ENCODE results near the gene KMT5B. TPM values are rescaled to one million over a fixed set of nuclear protein-coding genes. Genes with fewer than 3 reads are reported as not detected.
"Not testable (repeated sequence)": the region's sequence is repeated elsewhere in the genome, so short reads cannot be mapped to it uniquely, and the experiment has no call there.

KMT5B gene
- 29.1 TPM for total RNA-seq
- long read RNA-seq, partial matches to known transcripts, result 9 of 22 reads
- long read RNA-seq, other reads (novel, unspliced or antisense), result 13 of 22 reads

- intact Hi-C loops (cut with DNase I), result loop anchor here (5.0 kb wide), 2 partner anchors 91 to 169 kb away; partner anchors contain the start of gene CHKA
Observed at GRCh38 chr11:68213135-68213515, at the start of gene KMT5B. Gene KMT5B (minus strand): TSS chr11:68213296. CDS start chr11:68190076, 23,220 bp downstream.

GRCh38 chr11:68262544-68262827, 49.4 kb upstream of the KMT5B start:
- ATAC-seq, result no peak
- intact Hi-C loops (cut with DNase I), result no loop called here

More at GRCh38 chr11:68213135-68213515, at the start of gene KMT5B:
- DNase-seq (ENCODE audit: missing footprints) (peak; percentile 74), ATAC-seq (no peak)

GRCh38 chr11:68261749-68262543, 48.9 kb upstream of the KMT5B start:
- intact Hi-C loops (cut with DNase I), result no loop called here
- no peak for DNase-seq (ENCODE audit: missing footprints)
- ATAC-seq, result no peak

More at GRCh38 chr11:68262544-68262827, 49.4 kb upstream of the KMT5B start:
- DNase-seq (ENCODE audit: missing footprints), result no peak

- no peak for DNase-seq (ENCODE audit: missing footprints)
- no peak for ATAC-seq
- intact Hi-C loops (cut with DNase I), result no loop called here
Observed at GRCh38 chr11:68261006-68261405, 47.9 kb upstream of the KMT5B start.

GRCh38 chr11:68260484-68260883, 47.4 kb upstream of the KMT5B start:
- intact Hi-C loops (cut with DNase I), result no loop called here
- ATAC-seq (no peak), DNase-seq (ENCODE audit: missing footprints) (no peak)

GRCh38 chr11:68259122-68259959, 46.2 kb upstream of the KMT5B start:
- DNase-seq (ENCODE audit: missing footprints) (no peak), ATAC-seq (no peak)
- intact Hi-C loops (cut with DNase I), result no loop called here

- ATAC-seq (no peak), DNase-seq (ENCODE audit: missing footprints) (no peak)
- intact Hi-C loops (cut with DNase I), result no loop called here
Observed at GRCh38 chr11:68258363-68258765, 45.3 kb upstream of the KMT5B start.

GRCh38 chr11:68257477-68258362, 44.6 kb upstream of the KMT5B start:
- DNase-seq (ENCODE audit: missing footprints) (peak; percentile 98), ATAC-seq (peak; percentile 84)
- intact Hi-C loops (cut with DNase I), result loop anchor here (1.0 to 2.0 kb wide), 3 partner anchors 40 to 189 kb away; no protein-coding TSS in a partner anchor

GRCh38 chr11:68256331-68256741, 43.2 kb upstream of the KMT5B start:
- intact Hi-C loops (cut with DNase I), result loop anchor here (2.0 kb wide), 1 partner anchor 190 kb away; no protein-coding TSS in a partner anchor
- no peak for DNase-seq (ENCODE audit: missing footprints)

GRCh38 chr11:68255526-68255925, 42.4 kb upstream of the KMT5B start:
- DNase-seq (ENCODE audit: missing footprints) (no peak), ATAC-seq (no peak)
- intact Hi-C loops (cut with DNase I), result no loop called here

More at GRCh38 chr11:68256331-68256741, 43.2 kb upstream of the KMT5B start:
- peak; percentile 39 for ATAC-seq

GRCh38 chr11:68254421-68254820, 41.3 kb upstream of the KMT5B start:
- intact Hi-C loops (cut with DNase I), result no loop called here
- peak; percentile 68 for DNase-seq (ENCODE audit: missing footprints)
- ATAC-seq, result no peak

- no peak for DNase-seq (ENCODE audit: missing footprints)
- ATAC-seq, result no peak
- intact Hi-C loops (cut with DNase I), result no loop called here
Observed at GRCh38 chr11:68251765-68252164, 38.7 kb upstream of the KMT5B start.

- intact Hi-C loops (cut with DNase I); ATAC-seq; DNase-seq (ENCODE audit: missing footprints): not testable (repeated sequence)
Observed at GRCh38 chr11:68244912-68245311, 31.8 kb upstream of the KMT5B start.

GRCh38 chr11:68243847-68244246, 30.8 kb upstream of the KMT5B start:
- intact Hi-C loops (cut with DNase I); DNase-seq (ENCODE audit: missing footprints); ATAC-seq: not testable (repeated sequence)

- intact Hi-C loops (cut with DNase I), result no loop called here
- DNase-seq (ENCODE audit: missing footprints) (no peak), ATAC-seq (no peak)
Observed at GRCh38 chr11:68242616-68243015, 29.5 kb upstream of the KMT5B start.

GRCh38 chr11:68231621-68232020, 18.5 kb upstream of the KMT5B start:
- DNase-seq (ENCODE audit: missing footprints), result no peak
- intact Hi-C loops (cut with DNase I), result no loop called here
- no peak for ATAC-seq

GRCh38 chr11:68229601-68230000, 16.5 kb upstream of the KMT5B start:
- ATAC-seq (no peak), DNase-seq (ENCODE audit: missing footprints) (no peak)
- intact Hi-C loops (cut with DNase I), result no loop called here

- ATAC-seq, result no peak
- intact Hi-C loops (cut with DNase I), result no loop called here
Observed at GRCh38 chr11:68226421-68226820, 13.3 kb upstream of the KMT5B start.

GRCh38 chr11:68224606-68225005, 11.5 kb upstream of the KMT5B start:
- ATAC-seq (no peak), DNase-seq (ENCODE audit: missing footprints) (no peak)
- intact Hi-C loops (cut with DNase I), result no loop called here

More at GRCh38 chr11:68226421-68226820, 13.3 kb upstream of the KMT5B start:
- no peak for DNase-seq (ENCODE audit: missing footprints)

Data from Right ventricle myocardium inferior (tissue), 1 donor.